HG03066 (cell line): Measurements from ENCODE around the gene AGXT.

Source experiments
- ATAC-seq: cut with Tn5 transposase; IDR thresholded peaks from one replicate; pipeline ENCODE4 v1.9.1; 2021; ENCODE audit warnings: low read depth; ENCODE audit not compliant: unreplicated experiment

The AGXT gene

DNA sequence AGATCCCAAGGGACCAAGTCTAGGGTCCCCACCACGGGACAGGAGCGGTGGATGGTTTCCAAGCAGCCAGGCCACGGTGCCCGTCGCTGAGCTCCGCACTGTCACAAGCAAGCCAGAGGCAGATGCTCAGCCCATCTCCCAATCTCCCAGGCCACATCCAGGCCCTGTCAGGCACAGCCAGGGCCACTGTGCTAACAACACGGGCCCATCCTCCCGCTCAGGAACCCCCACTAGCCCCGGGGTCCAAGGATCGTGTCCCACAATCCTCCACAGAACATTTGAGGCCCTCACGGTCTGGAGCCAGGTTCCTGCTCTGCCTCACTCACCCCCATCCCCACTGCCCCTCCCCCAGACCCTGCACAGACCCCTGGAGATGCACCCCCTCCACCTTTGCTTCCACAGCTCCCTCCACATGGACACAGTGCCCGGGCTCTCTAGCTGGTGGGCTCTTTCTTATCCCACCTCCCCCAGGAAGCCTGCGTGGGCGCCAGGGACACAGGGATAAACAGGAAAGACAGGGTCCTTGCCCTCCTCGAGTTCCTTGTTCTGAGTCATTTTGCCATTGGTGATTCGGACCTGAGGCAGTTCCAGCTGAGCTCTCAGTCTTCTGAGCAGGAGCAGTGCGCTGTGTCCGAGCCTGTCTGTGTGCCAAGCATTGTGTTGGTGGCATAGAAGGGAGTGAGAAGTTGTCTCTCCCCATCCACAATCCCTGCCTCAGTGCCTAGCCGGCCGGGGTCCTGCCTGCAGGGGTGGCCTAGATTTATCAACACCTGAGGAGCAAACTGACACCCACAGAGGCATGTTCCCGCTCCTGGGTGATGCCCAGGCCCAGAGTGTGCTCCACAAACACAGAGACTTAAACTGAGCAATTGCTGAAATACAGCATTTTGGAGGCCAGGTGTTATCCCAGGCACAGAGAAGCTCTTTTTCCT lies 44.5 kb downstream of the AGXT start:
- ATAC-seq: no peak

DNA sequence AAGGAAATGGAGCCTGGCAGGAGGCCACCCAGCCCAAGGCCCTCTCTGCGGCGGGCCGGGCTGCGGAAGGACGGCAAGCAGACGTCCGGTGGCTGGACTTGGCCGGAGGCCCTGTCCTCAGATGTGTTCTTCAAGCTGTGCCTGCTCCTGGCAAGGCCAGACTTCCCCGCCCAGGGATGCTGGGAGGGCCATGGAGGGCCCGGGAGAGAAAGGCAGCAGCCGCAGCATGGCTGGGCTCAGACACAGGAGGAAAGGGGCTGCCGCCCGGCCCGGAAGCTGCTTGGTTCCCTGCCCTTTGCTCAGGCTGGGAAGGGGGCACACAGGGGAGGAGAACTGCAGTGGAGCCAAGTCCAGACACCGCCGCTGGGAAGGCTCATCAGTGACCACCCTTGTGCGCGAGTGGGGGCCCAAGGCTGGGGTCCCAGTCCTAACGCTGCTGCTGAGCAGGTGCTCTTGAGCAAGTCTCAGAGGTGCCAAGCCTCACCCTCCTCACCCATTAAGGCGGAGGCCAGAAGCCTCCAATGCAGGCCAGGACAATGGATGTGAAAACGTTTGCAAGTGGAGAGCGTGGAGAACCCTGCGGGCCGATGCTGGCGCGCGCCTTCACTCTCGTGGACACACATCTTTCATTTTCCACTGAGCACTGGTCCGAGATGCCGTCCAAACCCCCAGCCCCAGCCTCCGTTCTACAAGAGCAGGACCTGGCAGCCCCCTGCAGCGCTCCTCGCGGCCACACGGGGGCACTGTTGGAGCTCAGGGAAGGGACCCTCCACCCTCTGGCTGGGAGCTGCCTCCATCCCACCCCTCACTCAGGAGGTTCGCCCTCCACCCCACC lies 45.4 kb downstream of the AGXT start:
- ATAC-seq: no peak

DNA sequence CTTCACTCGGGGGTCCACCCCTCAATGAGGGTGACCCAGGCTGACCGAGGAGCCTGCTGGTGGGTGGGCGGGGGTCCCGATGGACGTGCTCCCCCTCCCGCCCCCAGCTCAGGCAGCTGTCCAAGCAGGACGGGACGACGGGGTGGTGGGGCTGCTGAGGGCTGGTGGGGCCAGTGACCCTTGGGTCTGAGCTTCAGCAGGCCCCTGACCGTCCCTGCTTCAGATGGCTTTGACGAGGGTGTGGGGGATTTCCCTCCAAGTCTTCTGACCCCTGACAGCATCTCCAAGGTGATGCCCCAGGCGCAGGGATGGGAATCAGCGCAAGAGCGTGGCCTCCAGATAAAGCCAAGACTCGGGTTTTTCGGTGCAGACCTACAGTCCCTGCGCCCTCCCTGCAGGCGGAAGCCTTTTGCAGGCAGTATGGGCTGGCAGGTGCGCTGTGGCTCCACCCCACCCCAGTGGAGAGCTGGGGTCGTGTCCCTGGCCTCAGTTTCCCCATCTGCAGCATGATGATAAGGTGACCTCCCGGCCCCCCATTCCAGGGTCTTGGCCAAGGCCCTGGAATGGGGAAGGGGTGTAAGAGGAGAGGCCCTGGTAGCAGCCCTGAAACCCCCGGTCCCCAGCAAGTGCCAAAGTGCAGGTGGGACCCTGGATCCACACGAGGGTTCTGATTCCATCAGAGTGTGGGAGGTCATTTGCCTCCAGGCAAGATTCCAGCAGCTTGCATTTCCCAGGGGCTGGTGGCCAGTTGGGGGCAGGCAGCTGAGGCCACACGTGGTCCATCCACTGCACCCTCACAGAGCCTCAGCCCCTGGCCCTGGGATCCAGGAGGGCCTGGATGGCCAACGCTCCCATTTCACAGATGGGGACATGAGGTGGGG lies 46.3 kb downstream of the AGXT start:
- ATAC-seq: no peak

DNA sequence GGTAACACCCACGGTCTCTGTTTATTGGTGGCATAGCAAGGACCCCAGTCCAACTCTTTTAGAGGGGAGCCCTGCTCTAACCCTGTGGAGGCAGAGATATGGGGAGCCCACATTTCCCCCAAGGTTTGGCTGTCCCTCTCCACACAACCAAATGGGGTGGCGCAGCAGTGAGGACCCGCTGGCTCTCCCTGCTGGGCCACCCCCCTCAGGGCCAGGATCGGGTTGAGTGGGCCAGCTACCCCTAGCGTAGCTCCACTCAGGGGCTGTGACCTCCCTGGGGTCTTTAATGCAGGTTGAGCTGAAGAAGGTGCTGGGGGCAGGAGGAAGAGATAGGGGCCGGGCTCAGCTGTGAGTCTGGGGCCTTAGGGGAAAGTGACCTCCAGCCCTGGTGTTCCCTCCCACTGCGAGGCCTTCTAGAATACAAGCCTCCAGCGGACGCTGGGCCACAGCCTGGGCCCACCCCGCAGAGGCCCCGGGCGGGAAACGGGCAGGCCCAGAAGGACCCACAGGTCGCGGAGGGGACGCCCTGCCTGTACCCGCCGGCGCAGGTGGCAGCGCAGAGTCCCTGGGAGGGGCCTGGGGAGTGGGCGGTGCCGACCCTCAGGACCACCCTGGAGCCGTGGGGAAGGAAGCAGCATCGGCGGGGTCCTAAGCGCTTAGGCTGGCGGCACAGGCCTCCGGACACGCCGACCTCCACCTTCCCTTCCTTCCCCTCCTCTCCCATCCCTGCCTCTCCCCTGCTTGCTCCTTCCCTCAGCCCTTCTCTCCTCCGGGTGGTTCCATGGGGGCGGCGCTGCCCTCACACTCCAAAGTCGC lies 47.1 kb downstream of the AGXT start:
- no peak for ATAC-seq

DNA sequence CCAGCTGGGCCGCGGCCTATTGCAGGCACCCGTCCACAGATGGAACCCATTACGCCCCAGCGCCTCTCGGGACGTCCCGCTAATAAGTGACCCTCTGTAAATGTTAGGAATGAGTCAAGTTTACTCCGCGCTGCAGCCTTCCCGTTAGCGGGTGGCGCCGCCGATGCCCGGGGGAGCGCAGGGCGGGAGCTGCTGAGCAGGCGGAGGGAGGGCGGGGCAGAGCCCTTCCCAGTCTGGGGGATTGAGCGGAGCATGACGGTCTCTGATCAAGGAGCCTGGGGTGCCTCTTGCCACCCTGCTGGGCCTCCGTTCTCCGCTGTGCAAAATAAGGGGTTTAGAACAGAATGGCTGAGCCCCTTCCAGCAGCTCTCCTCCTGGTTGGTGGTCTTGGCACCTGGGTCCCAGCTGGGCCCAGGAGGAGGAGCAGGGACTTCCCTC lies 48.0 kb downstream of the AGXT start:
- ATAC-seq: no peak

DNA sequence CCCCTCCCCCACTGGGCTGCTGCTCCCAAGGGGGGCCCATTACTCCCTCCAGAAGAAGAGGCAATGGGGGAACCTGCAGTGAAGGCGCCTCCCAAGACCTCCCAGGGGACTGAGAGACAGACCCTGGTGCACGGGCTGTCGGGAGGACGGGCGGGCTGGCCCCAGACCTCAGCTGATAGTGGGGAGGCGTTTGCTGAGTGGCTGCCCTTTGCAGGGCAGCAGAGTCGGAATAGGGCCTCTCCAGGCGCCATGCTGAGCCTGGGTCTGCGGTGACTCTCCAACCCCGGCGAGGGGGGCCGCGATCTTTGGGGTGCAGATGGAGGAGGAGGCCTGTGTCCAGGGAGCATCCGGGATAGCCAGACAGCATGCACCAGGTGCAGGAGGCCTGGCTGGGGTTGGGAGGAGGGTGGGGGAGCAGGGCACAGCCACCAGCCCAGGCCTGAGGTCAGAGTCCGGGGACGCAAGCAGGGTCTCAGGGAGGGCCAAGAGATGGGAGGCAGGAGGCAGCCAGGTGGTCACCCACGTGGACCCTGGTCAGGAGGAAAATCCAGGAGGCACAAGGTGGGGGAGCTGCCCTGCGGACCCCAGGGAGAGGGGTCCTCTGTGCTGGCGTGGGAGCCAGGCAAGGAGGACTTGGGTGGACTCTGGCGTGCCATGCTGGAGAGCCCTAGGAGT lies 48.5 kb downstream of the AGXT start:
- no peak for ATAC-seq

DNA sequence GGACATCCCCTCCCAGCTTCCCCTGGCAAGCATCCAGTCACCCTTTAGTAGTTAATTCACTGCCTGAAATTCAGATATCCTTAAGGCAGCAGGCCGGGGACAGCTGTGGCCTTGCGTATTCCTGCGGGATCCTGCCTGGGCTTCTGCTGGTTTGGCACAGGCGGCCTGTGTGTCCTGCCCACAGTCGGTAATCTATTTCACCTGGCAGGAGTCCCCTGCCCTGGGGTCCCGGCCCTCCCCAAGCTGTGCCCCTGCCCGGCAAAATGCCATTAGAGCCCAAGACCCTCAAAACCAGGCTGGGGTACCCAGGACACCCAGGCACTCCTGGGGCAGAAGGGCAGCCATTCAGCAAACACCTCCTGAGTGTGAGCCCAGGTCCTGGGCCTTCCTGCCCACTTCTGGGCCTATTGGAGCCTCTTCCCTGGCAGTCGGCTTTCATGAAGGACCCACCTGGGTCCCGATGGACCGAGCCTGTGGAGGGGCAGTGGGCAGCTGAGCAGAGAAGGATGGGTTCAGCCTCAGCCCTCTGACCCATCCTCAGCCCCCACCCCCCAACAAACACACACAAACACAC lies 49.1 kb downstream of the AGXT start:
- no peak for ATAC-seq

DNA sequence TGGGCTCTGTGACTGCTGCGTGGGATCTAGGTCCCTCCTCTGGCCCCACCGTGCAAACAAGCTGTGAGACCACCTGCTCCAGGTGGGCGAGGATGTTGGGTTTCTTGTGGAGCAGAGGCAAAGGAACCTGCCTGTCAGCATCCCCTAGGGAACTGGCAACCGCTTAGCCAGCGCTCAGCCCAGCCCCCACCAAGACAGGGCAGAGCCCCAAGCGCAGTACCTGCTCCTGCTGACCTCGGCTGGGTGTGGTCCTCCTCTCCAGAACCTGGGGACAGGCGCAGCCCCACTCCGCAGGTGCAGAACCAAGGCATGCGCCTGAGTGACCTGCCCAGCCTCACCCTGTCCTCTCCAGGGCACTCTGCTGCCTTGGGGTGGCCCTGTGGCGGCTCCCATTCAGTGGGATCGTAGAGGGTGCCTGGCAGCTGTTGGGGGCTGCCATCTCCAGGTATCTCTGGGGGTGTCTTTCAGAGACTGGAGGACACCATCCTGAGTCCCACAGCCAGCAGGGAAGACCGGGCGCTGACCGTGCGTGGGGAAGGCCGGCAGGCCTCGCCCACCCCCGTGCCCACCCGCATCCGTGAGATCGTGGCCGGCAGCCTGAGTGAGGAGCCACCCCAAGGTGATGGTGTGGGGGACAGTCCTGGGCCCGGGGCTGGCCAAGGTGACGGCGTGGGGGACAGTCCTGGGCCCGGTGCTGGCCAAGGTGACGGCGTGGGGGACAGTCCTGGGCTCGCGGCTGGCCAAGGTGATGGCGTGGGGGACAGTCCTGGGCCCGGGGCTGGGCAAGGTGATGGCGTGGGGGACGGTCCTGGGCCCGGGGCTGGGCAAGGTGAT lies 49.9 kb downstream of the AGXT start:
- no peak for ATAC-seq

DNA sequence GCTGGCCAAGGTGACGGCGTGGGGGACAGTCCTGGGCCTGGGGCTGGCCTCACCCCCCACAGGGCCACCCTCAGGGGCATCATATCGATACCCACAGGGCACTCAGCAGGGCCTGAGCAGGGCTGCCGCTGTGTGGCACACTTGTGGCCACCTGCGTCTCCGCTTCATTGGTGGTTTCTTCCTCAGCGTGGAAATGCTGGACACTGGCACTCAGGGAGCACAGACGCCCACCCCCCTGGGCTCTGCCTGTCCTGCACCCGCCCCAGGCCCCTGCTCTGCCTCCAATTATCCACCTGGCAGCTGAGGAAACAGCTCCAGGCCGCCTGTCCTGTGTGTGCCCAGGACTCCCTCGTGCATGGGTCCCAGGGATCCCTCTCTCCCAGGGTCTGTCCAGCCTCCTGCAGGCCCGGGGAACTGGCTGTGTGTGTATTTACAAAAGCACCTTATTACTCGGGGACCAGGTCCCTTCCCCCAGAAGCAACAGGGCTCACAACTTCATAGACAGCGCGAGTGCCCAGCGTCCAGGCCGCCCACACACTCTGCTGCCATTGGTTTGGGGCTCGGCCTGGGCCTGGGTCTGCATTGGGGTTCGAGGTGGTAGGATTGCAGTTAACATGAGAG lies 50.6 kb downstream of the AGXT start:
- no peak for ATAC-seq

DNA sequence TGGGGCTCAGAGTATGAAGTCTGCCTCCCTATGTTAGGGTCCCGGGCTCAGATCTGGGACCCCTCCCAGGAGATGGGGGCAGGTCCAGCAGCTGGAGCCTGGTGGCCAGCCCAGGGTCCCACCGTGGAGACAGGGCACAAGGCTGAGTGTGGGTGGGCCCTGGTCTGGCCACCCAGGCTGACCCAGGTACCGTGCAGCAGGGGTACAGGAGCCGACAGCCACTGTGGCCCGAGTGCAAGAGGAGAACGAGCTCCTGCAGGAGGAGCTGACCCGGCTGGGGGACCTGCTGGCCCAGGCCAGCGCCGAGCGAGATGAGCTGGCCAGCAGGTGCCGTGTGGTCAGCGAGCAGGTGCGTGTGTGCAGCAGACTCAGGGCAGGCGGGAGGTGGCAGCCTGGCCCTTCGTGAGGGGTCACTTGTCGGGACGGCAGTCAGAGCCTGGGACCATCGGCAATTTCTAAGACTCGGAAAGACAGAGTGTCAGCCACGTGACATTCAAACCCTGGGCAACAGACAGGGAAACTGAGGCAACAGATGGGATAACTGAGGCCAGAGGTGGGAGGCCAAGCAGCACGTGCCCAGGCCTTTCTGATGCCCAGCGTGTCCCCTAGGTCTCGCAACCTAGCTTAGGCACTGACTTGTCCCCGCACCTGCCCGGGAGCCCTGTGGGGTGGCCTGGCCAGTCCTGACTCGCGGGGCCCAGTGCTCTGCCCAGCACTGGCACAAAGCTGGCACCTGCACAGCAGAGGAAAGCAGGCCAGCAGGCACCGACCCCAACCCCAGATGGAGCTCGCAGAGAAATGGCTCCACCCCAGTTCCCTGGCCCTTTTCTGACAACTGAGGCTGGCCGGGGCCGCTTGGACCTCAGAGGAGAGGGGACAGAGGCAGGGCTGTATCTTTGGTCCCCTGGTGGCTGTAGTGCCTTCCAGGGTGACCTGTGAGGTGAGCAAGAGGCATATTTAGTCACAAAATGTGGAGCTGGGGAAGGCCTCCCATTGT lies 51.5 kb downstream of the AGXT start:
- no peak for ATAC-seq

DNA sequence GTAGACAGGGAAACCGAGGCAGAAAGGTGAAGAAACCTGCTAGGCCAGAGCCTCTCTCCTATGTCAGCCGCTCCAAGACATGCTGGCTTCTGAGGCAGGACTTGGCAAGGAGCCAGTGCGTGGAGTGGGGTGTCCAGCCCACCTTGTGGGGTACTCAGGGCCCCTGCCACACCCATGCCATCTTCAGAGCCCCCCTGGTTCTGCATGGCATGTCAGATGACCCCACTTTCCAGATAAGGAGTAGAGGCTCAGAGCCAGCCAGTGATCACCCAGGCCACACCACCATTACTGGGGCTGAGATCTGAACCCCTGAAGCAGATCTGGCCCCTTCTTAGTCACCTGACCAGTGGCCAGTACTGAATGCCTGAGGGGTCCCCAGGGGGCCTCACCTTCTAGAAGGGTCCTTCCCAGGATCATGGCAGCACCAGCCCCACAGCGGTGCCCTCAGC lies 52.2 kb downstream of the AGXT start:
- ATAC-seq: no peak

DNA sequence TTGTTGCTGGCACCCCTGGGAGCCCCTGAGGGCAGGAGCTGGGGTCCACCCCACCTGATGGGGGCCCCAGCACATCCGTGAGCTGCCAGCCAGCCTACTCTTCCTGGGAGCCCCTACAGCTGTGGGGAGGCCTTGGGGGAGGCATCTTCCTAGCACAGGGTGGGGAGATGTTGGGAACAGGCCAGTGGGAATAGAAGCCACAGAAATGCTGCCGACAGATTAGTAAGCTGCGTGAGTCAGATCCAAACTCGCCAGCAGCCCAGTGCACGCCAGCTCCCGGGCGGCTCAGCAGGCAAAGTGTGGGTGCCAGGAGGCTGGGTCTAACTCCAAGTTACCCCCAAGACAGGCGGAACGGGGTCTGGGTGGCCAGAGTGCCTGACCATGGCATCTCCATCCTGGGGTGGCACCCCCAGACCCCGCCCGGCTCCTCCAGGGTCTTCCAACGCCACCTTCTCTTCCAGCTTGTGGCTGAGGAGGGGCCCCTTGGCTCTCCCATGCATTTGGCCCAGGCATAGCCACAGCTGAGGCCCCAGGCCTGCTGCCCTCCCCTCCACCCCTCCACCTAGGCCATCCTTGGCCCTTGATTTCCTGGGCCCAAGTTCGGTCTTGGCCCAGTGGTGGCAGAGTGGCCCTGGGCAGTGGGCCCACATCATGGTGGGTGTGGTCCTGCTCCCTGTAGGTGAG lies 52.8 kb downstream of the AGXT start:
- ATAC-seq: no peak

DNA sequence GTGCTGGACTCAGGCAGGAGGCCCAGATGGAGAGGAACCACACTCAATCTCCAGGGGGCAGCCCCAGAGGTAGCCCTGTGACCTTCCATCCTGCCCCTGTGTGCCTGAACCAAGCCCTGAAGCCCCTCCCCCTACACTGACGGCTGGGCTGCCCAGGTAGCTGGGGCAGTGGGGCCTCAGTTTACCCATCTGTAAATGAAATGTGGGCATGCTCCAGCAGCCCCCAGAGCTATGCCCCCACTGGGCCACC lies 53.3 kb downstream of the AGXT start:
- no peak for ATAC-seq

DNA sequence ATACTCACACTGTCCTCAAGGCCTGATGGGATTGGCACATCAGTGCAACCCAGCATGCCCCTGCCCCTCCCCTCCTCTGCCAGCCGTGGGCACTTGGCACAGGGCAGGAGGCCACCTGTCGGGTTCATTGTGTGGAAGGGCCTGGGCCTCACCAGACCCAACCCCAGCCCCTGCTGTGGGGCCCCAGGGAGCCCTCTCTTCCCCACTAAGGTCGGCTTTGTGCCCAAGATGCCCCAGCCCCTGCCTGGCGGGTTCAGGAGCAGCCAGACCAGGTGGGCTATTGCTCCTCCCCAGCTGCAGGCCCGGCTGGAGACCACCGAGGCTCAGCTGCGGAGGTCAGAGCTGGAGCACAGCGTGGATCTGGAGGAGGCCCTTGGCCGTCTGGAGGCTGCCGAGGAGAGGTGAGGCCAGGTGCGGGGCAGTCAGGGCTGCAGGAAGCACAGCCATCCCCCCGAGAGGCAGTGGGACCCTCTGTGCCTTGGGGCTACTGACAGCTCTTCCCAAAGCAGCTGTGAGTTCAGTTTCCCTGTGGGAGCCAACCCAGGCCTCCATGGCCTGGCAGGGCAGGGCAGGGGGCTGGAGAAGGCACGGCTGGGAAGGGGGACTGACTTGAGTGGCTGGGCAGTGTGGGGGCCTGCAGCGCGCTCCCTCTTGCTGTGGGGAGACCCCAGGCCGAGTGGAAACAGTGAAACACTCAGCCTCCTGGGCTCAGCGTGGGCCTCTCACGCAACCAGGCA lies 53.8 kb downstream of the AGXT start:
- ATAC-seq: no peak

DNA sequence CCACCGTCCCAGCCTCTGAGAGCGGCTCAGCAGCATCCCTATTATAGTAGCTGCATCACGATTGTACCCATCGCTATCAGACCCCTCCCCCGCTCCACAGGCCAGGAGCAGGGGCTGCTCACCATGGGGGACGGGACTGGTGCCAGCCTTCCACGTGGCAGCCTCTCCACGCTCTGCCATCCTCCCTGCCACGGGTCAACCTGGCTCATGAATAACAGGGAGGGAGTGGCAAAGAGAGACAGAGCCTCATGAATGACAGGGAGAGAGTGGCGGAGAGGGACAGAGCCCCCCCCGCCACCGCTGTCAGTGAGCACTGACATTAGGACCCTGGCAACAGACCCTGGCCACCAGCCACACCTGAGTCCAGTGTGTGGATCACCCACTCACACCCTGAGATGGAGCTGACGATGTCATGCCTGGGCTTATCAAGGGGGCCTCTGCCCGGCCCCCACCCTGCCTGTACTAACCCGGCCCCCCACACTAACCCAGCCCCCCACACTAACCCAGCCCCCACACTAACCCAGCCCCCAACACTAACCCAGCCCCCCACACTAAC lies 54.4 kb downstream of the AGXT start:
- ATAC-seq: no peak
